Progenitor cell of endocrine pancreas (in vitro differentiated cells): ENCODE results near the gene UPB1. TPM values are rescaled to one million over a fixed set of nuclear protein-coding genes. Genes with fewer than 3 reads are reported as not detected.
"Not testable (repeated sequence)": the region's sequence is repeated elsewhere in the genome, so short reads cannot be mapped to it uniquely, and the experiment has no call there.

Source experiments
- DNase-seq: peaks from one replicate; pipeline ENCODE4 v3.0.0; 2021; ENCODE audit warnings: low spot score; ENCODE audit not compliant: unreplicated experiment
- H3K27ac Mint-ChIP-seq: 2 replicates; pipeline ENCODE4 v1.8.0; 2021; ENCODE audit warnings: mild to moderate bottlenecking, moderate library complexity, mixed read lengths
- H3K27me3 Mint-ChIP-seq: 2 replicates; pipeline ENCODE4 v1.8.0; 2021; ENCODE audit warnings: mixed read lengths
- H3K36me3 Mint-ChIP-seq: 2 replicates; pipeline ENCODE4 v1.8.0; 2022; ENCODE audit warnings: mixed read lengths; ENCODE audit not compliant: insufficient read depth
- H3K4me1 Mint-ChIP-seq: 2 replicates; pipeline ENCODE4 v1.8.0; 2021; ENCODE audit warnings: low read depth, mixed read lengths
- H3K4me3 Mint-ChIP-seq: 2 replicates; pipeline ENCODE4 v1.8.0; 2021; ENCODE audit warnings: low read depth, mild to moderate bottlenecking, moderate library complexity, mixed read lengths
- H3K9me3 Mint-ChIP-seq: 2 replicates; pipeline ENCODE4 v1.8.0; 2021; ENCODE audit warnings: low read depth, mixed read lengths
- CTCF ChIP-seq: fragments of 200-600 bp; sonication (generic); IDR thresholded peaks from one replicate; pipeline ENCODE4 v1.5.0; 2021; ENCODE audit warnings: antibody characterized with exemption, mild to moderate bottlenecking; ENCODE audit not compliant: unreplicated experiment
- total RNA-seq: library from RNA; stranded (reverse); gene quantifications from 2 replicates; pipeline ENCODE4 v1.2.1, GENCODE V29; 2021

Gene UPB1
- total RNA-seq, 1 donor from 2014 or later = 0.50 TPM

DNA sequence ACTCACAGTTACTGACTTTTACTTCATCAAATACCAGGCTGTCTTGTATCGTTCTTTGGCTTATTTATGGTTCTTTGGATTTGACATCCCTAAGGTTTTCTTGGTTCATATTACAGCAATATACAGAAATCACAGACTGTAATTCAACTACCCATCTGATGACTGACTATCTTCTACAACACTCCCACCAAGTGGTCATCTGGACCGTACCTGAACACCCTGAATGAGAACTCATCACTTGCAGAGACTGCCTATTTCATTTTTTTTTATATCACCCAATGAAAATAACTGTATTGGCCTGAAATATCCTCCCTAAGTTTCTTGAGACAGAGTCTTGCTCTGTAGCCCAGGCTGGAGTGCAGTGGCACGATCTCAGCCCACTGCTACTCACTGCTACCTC lies 9.5 kb upstream of the UPB1 start:
- TF ChIP-seq CTCF = no peak
- peaks cover 58% of the 10 kb centered on the region for H3K27me3 Mint-ChIP-seq
- H3K9me3 Mint-ChIP-seq = no peaks in the 10 kb centered on the region
- DNase-seq = no peak
- no peak overlapping the region for H3K4me3 Mint-ChIP-seq
- H3K27ac Mint-ChIP-seq = no peak overlapping the region
- H3K4me1 Mint-ChIP-seq = peaks cover 7% of the 10 kb centered on the region
- H3K36me3 Mint-ChIP-seq = no peaks in the 10 kb centered on the region

DNA sequence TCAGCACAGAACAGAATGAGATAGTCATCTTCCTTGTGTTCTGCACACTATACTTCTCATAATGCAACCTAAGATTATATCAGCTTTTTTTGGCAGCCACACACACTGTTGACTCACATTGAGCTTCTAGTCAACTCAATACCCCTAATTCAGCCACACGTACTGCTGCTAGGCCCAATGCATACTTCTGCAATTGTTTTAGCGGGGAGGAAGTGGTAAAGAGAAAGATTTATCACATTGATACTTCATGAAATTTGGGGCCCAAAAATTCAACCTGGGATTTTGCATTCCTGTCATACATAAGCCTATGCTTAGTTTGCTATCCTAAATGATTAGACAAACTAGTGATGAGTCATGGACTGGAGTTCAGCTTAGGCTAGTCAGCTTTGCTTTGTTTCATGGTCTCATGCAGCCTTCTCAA lies 8.6 kb upstream of the UPB1 start:
- H3K27me3 Mint-ChIP-seq = peaks cover 53% of the 10 kb centered on the region
- no peak overlapping the region for H3K27ac Mint-ChIP-seq
- no peaks in the 10 kb centered on the region for H3K9me3 Mint-ChIP-seq
- H3K4me1 Mint-ChIP-seq = peaks cover 7% of the 10 kb centered on the region
- TF ChIP-seq CTCF = no peak
- H3K36me3 Mint-ChIP-seq = no peaks in the 10 kb centered on the region
- H3K4me3 Mint-ChIP-seq = no peak overlapping the region
- no peak for DNase-seq

- Mint-ChIP-seq H3K4me1 (peaks cover 12% of the 10 kb centered on the region), H3K4me3 (no peak overlapping the region), H3K27me3 (peaks cover 48% of the 10 kb centered on the region), H3K27ac (no peak overlapping the region), H3K9me3 (peaks cover 4% of the 10 kb centered on the region), H3K36me3 (peaks cover 3% of the 10 kb centered on the region)
- TF ChIP-seq CTCF = no peak
- no peak for DNase-seq
These were observed 6.1 kb upstream of the UPB1 start for GRCh38 chr22:24489011-24489410.

DNA sequence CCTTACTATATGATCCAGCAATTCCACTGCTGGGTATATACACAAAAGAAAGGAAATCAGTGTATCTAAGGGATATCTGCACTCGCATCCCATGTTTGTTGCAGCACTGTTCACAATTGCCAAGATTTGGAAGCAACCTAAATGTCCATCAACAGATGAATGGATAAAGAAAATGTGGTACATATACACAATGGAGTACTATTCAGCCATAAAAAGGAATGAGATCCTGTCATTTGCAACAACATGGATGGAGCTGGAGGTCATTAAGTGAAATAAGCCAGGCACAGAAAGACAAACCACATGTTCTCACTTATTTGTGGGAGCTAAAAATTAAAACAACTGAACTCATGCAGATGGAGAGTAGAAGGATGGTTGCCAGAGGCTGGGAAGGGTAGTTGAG lies 5.7 kb upstream of the UPB1 start:
- Mint-ChIP-seq H3K4me1 (peaks cover 12% of the 10 kb centered on the region), H3K27me3 (peaks cover 45% of the 10 kb centered on the region)
- H3K27ac Mint-ChIP-seq, H3K9me3 Mint-ChIP-seq, H3K4me3 Mint-ChIP-seq, H3K36me3 Mint-ChIP-seq, DNase-seq: not testable (repeated sequence)

GRCh38 chr22:24492391-24492790 lies 2.7 kb upstream of the UPB1 start:
- peaks cover 3% of the 10 kb centered on the region for H3K36me3 Mint-ChIP-seq
- no peak overlapping the region for H3K4me3 Mint-ChIP-seq
- H3K9me3 Mint-ChIP-seq = peaks cover 4% of the 10 kb centered on the region
- no peak overlapping the region for H3K27ac Mint-ChIP-seq
- H3K27me3 Mint-ChIP-seq = peaks cover 46% of the 10 kb centered on the region
- DNase-seq = no peak
- no peak for TF ChIP-seq CTCF
- H3K4me1 Mint-ChIP-seq = peaks cover 17% of the 10 kb centered on the region

DNA sequence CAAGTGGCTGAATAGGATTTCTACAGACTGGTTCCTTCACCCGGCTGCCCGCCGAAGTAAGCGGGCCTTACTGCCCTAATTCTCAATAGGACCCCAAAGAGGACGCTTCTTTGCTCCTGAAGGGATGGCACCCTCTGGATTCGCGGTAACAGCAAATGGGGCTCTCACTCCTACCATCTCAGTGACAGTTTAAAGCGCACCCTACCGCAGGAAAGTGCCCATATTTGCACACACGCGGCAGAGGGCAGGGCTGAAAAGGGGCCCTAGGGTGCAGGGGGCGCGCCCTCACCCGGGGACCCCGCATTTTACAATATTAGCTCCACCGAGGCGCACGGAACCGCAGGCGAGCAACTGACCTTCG lies 985 bp upstream of the UPB1 start:
- Mint-ChIP-seq H3K27ac (no peak overlapping the region), H3K4me3 (peak overlapping the region; percentile 37), H3K36me3 (peaks cover 3% of the 10 kb centered on the region), H3K9me3 (peaks cover 4% of the 10 kb centered on the region), H3K4me1 (peaks cover 19% of the 10 kb centered on the region), H3K27me3 (peaks cover 59% of the 10 kb centered on the region)
- no peak for TF ChIP-seq CTCF
- DNase-seq = no peak
